ENCODE results near the gene NFASC. TPM values are rescaled to one million over a fixed set of nuclear protein-coding genes. Genes with fewer than 3 reads are reported as not detected.

Gene NFASC
- total RNA-seq, 4 donors from 2014 or later = 6.3 to 15.1 (median 11.7) TPM

DNA sequence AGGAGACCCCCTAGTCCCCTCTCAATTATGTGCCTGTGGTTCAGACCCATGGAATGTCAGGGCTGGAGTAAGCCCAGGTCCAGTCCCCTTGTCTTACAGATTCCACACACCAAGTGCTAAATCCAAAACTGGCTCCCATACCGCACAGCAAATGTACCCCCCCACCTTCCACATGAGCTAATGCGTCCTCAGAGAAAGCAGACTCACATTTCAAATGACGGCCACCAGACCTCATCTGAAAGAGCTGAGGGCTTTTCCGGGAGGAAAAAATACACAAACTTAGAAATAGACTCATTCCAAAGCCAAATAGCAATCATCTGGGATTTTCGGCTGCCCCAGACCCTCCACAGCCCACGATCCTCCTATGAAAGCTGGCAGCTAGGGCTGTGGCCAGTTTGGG lies 159.6 kb downstream of the NFASC start:
- no peak for DNase-seq
- Histone ChIP-seq H3K27me3 (peaks cover 0 to 90% (median 0%) of the 10 kb centered on the region in 4 donors), H3K4me1 (no peaks in the 10 kb centered on the region), H3K9me3 (no peaks in the 10 kb centered on the region), H3K36me3 (no peaks in the 10 kb centered on the region), H3K4me3 (no peak overlapping the region), H3K27ac (no peak overlapping the region)
- WGBS, 2 donors = 48 to 70% methylated on average over 5 to 6 of the region's 6 CpGs
- intact Hi-C loops (cut with DNase I) = no loop called here
- no peak for TF ChIP-seq POLR2A (IDR thresholded peaks at IDR 0.05)
- no peak for TF ChIP-seq CTCF (IDR thresholded peaks at IDR 0.05)

GRCh38 chr1:205030896-205031295 lies 160.2 kb downstream of the NFASC start:
- 37 to 62% methylated on average over 4 to 7 of the region's 11 CpGs for WGBS, 2 donors
- no peaks in the 10 kb centered on the region for H3K9me3 ChIP-seq
- H3K36me3 ChIP-seq = no peaks in the 10 kb centered on the region
- H3K4me3 ChIP-seq = no peak overlapping the region
- no peaks in the 10 kb centered on the region for H3K4me1 ChIP-seq
- no peak for TF ChIP-seq CTCF (IDR thresholded peaks at IDR 0.05)
- no peak for TF ChIP-seq POLR2A (IDR thresholded peaks at IDR 0.05)
- no peak for DNase-seq
- intact Hi-C loops (cut with DNase I) = no loop called here
- peaks cover 0 to 93% (median 0%) of the 10 kb centered on the region in 4 donors for H3K27me3 ChIP-seq
- H3K27ac ChIP-seq = no peak overlapping the region

DNA sequence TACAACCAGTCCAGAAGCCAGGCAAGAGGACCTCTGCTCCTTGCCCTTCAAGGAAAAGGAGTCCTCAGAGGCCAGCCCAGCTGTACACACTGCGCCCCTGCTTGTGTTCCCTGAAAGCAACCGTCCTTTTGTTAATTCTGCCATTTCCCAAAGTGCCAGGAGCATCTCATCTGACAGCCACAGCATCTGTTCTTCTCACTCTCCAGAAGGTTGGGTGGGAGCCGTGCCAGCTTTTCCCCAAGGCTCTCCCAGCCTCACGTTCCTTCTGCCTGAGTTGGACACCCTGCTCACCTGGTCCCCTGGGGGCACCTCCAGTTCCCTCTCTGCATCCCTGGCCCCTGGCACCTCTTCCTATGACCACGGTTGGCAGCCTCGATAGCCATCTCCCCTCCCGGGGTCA lies 161.8 kb downstream of the NFASC start:
- no peaks in the 10 kb centered on the region for H3K36me3 ChIP-seq
- DNase-seq = no peak
- H3K4me3 ChIP-seq = no peak overlapping the region
- no peaks in the 10 kb centered on the region for H3K9me3 ChIP-seq
- intact Hi-C loops (cut with DNase I) = no loop called here
- peaks cover 0 to 91% (median 0%) of the 10 kb centered on the region in 4 donors for H3K27me3 ChIP-seq
- TF ChIP-seq POLR2A (IDR thresholded peaks at IDR 0.05) (no peak), CTCF (IDR thresholded peaks at IDR 0.05) (no peak)
- H3K4me1 ChIP-seq = no peaks in the 10 kb centered on the region
- 77 to 85% methylated on average over 5 to 7 of the region's 7 CpGs for WGBS, 2 donors
- no peak overlapping the region for H3K27ac ChIP-seq

DNA sequence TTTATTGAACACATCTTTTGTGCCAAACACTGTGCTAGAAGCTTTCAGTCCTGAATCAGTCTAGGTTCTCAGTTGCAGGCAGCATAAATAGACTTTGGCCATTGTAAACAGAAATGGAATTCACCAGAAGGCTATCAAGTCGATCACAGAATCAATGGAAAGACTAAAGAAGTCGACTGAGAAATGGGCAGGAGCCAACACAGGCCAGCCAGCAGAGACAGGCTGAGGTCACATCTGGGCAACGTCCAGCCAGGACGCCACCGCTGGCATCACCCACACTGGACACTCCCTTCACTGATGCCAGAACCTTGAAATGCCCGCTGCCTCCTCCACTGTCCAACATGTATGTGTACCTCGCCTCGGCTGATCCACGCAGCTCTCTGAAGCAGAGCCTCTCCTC lies 166.9 kb downstream of the NFASC start:
- no peaks in the 10 kb centered on the region for H3K9me3 ChIP-seq
- no peaks in the 10 kb centered on the region for H3K36me3 ChIP-seq
- H3K4me1 ChIP-seq = no peaks in the 10 kb centered on the region
- no peak for DNase-seq
- TF ChIP-seq CTCF (IDR thresholded peaks at IDR 0.05) = no peak
- no peak for TF ChIP-seq POLR2A (IDR thresholded peaks at IDR 0.05)
- intact Hi-C loops (cut with DNase I) = no loop called here
- WGBS, 2 donors = 77 to 83% methylated on average over 9 of the region's 9 CpGs
- no peak overlapping the region for H3K27ac ChIP-seq
- H3K27me3 ChIP-seq = peaks cover 0 to 90% (median 0%) of the 10 kb centered on the region in 4 donors
- no peak overlapping the region for H3K4me3 ChIP-seq

GRCh38 chr1:205038132-205038786 lies 167.6 kb downstream of the NFASC start:
- Histone ChIP-seq H3K27me3 (peaks cover 0 to 90% (median 2%) of the 10 kb centered on the region in 4 donors), H3K4me3 (no peak overlapping the region), H3K4me1 (peaks cover 0 to 7% (median 0%) of the 10 kb centered on the region in 3 donors), H3K27ac (no peak overlapping the region), H3K36me3 (no peaks in the 10 kb centered on the region), H3K9me3 (no peaks in the 10 kb centered on the region)
- no peak for DNase-seq
- WGBS, 2 donors = 69% methylated on average over 2 to 6 of the region's 6 CpGs
- intact Hi-C loops (cut with DNase I) = no loop called here
- no peak for TF ChIP-seq POLR2A (IDR thresholded peaks at IDR 0.05)
- no peak for TF ChIP-seq CTCF (IDR thresholded peaks at IDR 0.05)
